Liver (tissue), 3 donors: ENCODE data around the gene MCF2L2.

Source experiments
- JUND ChIP-seq, 2 donors: IDR thresholded peaks; 2 replicates each; pipeline ENCODE4 v1.6.1; 2016; ENCODE audit warnings: antibody characterized with exemption in 2 of 2
- TAF1 ChIP-seq: conservative IDR thresholded peaks from 2 replicates; pipeline ENCODE4 v1.6.1; 2016; ENCODE audit warnings: antibody characterized with exemption, mild to moderate bottlenecking
- YY1 ChIP-seq: IDR thresholded peaks from 2 replicates; pipeline ENCODE4 v1.6.1; 2016; ENCODE audit warnings: antibody characterized with exemption, mild to moderate bottlenecking
- TF ChIP-seq, protein P1 (sequence below): fragments of 150-350 bp; IDR thresholded peaks from 2 replicates; pipeline ENCODE4 v1.5.1; 2017; ENCODE audit warnings: improper control_type of control experiment, low read depth, low read length; ENCODE audit not compliant: missing input control
- TF ChIP-seq, protein P2 (sequence below): IDR thresholded peaks from 2 replicates; pipeline ENCODE4 v1.6.1; 2016; ENCODE audit warnings: antibody characterized with exemption
- TF ChIP-seq, protein P3 (sequence below): IDR thresholded peaks from 2 replicates; pipeline ENCODE4 v1.6.1; 2016; ENCODE audit warnings: antibody characterized with exemption
- donor health status: healthy.
- donor health status: healthy.

DNA sequence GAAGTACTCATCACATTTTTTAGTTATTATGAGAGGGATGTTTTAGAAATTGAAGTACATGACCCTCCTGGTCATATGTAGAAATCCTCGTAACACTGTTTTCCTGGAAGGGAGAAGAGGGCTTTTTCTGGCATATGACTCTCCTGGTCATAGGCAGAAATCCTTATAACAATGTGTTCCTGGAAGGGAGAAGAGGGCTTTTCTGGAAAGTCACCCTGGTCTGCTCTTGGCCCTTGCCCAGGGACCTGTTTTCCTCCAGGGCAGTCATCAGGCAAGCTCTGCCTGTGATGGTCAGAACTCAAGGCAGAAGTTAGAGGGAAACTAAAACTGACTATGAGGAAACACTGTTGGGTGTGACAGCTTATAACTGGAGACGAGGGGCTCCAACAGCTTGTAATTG is 293.6 kb downstream of the MCF2L2 start:
- TF ChIP-seq TAF1, result no peak
- TF ChIP-seq, protein P1, sequence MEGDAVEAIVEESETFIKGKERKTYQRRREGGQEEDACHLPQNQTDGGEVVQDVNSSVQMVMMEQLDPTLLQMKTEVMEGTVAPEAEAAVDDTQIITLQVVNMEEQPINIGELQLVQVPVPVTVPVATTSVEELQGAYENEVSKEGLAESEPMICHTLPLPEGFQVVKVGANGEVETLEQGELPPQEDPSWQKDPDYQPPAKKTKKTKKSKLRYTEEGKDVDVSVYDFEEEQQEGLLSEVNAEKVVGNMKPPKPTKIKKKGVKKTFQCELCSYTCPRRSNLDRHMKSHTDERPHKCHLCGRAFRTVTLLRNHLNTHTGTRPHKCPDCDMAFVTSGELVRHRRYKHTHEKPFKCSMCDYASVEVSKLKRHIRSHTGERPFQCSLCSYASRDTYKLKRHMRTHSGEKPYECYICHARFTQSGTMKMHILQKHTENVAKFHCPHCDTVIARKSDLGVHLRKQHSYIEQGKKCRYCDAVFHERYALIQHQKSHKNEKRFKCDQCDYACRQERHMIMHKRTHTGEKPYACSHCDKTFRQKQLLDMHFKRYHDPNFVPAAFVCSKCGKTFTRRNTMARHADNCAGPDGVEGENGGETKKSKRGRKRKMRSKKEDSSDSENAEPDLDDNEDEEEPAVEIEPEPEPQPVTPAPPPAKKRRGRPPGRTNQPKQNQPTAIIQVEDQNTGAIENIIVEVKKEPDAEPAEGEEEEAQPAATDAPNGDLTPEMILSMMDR, result no peak
- no peak for TF ChIP-seq JUND (IDR thresholded peaks at IDR 0.05)
- TF ChIP-seq, protein P2, sequence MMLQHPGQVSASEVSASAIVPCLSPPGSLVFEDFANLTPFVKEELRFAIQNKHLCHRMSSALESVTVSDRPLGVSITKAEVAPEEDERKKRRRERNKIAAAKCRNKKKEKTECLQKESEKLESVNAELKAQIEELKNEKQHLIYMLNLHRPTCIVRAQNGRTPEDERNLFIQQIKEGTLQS, result no peak
- no peak for TF ChIP-seq YY1
- TF ChIP-seq, protein P3, sequence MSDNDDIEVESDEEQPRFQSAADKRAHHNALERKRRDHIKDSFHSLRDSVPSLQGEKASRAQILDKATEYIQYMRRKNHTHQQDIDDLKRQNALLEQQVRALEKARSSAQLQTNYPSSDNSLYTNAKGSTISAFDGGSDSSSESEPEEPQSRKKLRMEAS, result no peak
